Type B pancreatic cell (in vitro differentiated cells): ENCODE data around the gene LIPM. TPM values are rescaled to one million over a fixed set of nuclear protein-coding genes. Genes with fewer than 3 reads are reported as not detected.

ENCODE experiments used
- DNase-seq: peaks from one replicate; pipeline ENCODE4 v3.0.0; 2021; ENCODE audit warnings: mixed read lengths; ENCODE audit not compliant: unreplicated experiment; ENCODE audit errors: extremely low spot score
- H3K27ac Mint-ChIP-seq: 2 replicates; pipeline ENCODE4 v1.8.0; 2021; ENCODE audit warnings: mild to moderate bottlenecking, mixed read lengths
- H3K27me3 Mint-ChIP-seq: 2 replicates; pipeline ENCODE4 v1.8.0; 2021; ENCODE audit warnings: mixed read lengths
- H3K36me3 Mint-ChIP-seq: 2 replicates; pipeline ENCODE4 v1.8.0; 2021; ENCODE audit warnings: mixed read lengths
- H3K4me1 Mint-ChIP-seq: one replicate; pipeline ENCODE4 v1.8.0; 2021; ENCODE audit warnings: mixed read lengths; ENCODE audit not compliant: unreplicated experiment
- H3K4me3 Mint-ChIP-seq: 2 replicates; pipeline ENCODE4 v1.8.0; 2021; ENCODE audit warnings: mild to moderate bottlenecking, mixed read lengths
- H3K9me3 Mint-ChIP-seq: 2 replicates; pipeline ENCODE4 v1.8.0; 2021; ENCODE audit warnings: mixed read lengths
- total RNA-seq: library from RNA; stranded (reverse); gene quantifications from 2 replicates; pipeline ENCODE4 v1.2.1, GENCODE V29; 2021; ENCODE audit warnings: low replicate concordance
- TF ChIP-seq, protein P1 (sequence below): fragments of 200-600 bp; sonication (generic); conservative IDR thresholded peaks from 2 replicates; pipeline ENCODE4 v1.5.0; 2021; ENCODE audit warnings: antibody characterized with exemption, mild to moderate bottlenecking

The LIPM gene
- total RNA-seq, 1 donor from 2014 or later = not detected

DNA sequence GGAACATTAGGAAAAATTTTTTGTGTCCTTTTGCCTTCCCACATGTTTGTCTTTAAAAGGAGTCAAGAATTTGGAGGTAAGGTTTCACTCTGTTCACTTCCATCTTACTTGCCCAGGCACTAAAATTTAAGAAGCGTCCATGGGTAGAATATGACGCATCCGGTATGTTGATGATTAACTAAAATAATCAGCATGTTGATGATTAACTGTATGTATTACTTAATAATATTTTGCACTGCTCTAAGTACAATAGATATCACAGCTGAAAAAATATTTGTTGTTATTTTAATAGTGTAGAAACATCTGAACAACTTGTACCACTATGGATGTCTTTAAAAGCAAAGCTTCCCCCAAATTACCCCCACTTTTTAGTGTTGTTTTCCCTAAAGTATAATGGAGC is 37.6 kb downstream of the LIPM start:
- Mint-ChIP-seq H3K9me3 (no peaks in the 10 kb centered on the region), H3K27ac (no peak overlapping the region), H3K4me3 (no peak overlapping the region), H3K4me1 (no peaks in the 10 kb centered on the region), H3K27me3 (no peaks in the 10 kb centered on the region), H3K36me3 (no peaks in the 10 kb centered on the region)
- no peak for DNase-seq
- TF ChIP-seq, protein P1, sequence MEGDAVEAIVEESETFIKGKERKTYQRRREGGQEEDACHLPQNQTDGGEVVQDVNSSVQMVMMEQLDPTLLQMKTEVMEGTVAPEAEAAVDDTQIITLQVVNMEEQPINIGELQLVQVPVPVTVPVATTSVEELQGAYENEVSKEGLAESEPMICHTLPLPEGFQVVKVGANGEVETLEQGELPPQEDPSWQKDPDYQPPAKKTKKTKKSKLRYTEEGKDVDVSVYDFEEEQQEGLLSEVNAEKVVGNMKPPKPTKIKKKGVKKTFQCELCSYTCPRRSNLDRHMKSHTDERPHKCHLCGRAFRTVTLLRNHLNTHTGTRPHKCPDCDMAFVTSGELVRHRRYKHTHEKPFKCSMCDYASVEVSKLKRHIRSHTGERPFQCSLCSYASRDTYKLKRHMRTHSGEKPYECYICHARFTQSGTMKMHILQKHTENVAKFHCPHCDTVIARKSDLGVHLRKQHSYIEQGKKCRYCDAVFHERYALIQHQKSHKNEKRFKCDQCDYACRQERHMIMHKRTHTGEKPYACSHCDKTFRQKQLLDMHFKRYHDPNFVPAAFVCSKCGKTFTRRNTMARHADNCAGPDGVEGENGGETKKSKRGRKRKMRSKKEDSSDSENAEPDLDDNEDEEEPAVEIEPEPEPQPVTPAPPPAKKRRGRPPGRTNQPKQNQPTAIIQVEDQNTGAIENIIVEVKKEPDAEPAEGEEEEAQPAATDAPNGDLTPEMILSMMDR = no peak

DNA sequence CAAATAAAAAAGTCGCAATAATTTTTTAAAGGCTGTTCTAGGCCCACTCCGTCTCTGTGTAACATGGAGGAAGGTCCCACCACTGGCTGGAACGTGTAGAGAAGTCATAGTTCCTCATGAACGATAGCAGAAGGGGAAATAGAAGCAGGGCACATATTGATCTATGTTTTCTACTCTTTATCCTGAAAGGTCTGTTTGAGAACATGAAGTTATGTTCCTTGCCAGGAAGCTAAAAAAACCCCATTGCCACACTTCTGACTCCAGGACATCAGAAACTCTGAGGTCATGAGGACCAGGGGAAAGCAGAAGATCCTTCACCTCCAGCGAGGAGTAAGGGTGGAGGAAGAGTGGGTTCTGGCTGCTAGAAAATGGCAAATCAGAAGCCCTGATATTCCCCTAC is 38.4 kb downstream of the LIPM start:
- DNase-seq = no peak
- H3K9me3 Mint-ChIP-seq = no peaks in the 10 kb centered on the region
- H3K27ac Mint-ChIP-seq = no peak overlapping the region
- TF ChIP-seq, protein P1 = no peak
- no peaks in the 10 kb centered on the region for H3K4me1 Mint-ChIP-seq
- H3K4me3 Mint-ChIP-seq = no peak overlapping the region
- H3K27me3 Mint-ChIP-seq = no peaks in the 10 kb centered on the region
- H3K36me3 Mint-ChIP-seq = no peaks in the 10 kb centered on the region

DNA sequence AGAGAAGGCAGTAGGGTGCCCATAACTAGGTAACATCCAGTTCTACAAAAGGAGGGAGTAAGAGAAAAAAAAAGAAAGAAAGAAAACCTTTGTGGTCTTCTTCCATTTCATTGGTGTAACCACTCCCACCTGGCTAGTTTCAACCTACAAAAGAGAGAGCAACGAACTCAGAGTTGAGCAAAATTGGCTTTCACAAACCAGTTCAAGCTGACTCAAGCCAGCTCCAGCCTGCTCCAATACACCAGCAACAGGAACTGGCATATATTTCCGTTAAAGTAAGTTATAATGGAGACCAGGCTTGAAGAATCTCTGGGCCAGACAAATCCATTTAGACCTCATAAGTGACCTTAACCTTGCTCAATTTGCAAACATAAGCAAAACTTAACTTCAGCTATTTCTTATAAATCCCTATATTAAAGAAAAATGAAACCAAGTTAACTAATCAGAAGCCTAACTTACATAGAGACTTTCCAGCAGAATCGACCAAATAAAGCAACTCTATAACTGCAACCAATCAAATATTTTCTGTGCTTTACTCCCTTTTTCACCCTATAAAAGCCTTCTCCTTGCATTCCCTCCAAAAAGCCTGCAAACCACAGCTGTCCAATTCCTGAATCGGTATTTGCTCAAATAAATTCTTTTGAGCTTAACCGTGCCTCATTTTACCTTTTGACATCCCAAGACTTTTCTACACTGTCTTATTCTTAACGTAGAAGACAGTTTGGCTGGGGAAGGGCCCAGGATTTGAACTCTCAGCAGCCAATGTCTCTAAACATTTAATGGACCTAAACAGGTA is 39.0 kb downstream of the LIPM start:
- TF ChIP-seq, protein P1 = no peak
- no peaks in the 10 kb centered on the region for H3K4me1 Mint-ChIP-seq
- no peak for DNase-seq
- no peaks in the 10 kb centered on the region for H3K9me3 Mint-ChIP-seq
- H3K27me3 Mint-ChIP-seq = no peaks in the 10 kb centered on the region
- H3K4me3 Mint-ChIP-seq = no peak overlapping the region
- no peaks in the 10 kb centered on the region for H3K36me3 Mint-ChIP-seq
- H3K27ac Mint-ChIP-seq = no peak overlapping the region

DNA sequence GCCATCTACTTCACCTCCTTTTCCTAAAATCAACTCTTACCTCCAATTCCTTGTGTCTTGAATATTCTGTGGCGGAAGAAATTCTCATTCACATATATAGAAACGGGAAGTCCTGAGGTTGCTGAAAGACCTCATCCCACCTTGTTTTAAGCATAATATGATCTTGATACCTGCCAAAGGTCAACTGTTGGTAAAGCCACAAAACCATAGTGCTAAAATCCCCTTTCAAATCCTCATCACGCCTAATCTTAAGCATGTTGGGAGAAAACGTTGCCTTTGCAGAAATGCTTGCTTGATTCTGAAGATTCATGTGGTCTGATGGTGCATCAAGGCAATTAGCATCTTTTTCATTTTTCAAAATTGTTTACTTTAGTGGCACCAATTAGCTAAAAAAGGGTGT is 40.6 kb downstream of the LIPM start:
- peaks cover under 1% of the 10 kb centered on the region for H3K4me1 Mint-ChIP-seq
- H3K9me3 Mint-ChIP-seq = no peaks in the 10 kb centered on the region
- H3K36me3 Mint-ChIP-seq = no peaks in the 10 kb centered on the region
- no peak overlapping the region for H3K4me3 Mint-ChIP-seq
- DNase-seq = no peak
- TF ChIP-seq, protein P1 = no peak
- no peak overlapping the region for H3K27ac Mint-ChIP-seq
- H3K27me3 Mint-ChIP-seq = no peaks in the 10 kb centered on the region

DNA sequence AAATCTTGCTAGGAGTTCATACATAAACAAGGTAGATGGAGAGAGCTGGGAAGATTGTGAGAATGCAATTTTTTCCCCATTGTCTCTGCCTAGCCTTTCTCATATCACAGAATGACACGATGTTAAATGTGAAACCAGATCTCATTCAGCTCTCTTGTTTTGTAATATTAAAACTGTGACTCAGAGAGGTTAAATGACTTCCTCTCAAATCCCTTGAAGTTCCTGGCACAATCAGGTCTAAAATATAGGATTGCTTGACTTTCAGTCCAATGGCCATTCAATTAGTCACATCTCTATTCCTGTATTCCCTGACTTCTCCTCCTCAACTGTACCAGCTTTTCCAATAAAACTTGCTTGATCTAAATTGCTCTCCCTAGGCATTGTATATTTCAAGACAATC is 46.0 kb downstream of the LIPM start:
- H3K4me3 Mint-ChIP-seq = no peak overlapping the region
- H3K36me3 Mint-ChIP-seq = no peaks in the 10 kb centered on the region
- no peak for DNase-seq
- TF ChIP-seq, protein P1 = no peak
- no peaks in the 10 kb centered on the region for H3K27me3 Mint-ChIP-seq
- H3K27ac Mint-ChIP-seq = peak overlapping the region; percentile 30
- peaks cover 13% of the 10 kb centered on the region for H3K4me1 Mint-ChIP-seq
- H3K9me3 Mint-ChIP-seq = no peaks in the 10 kb centered on the region
